Subcutaneous abdominal adipose tissue (tissue), 5 donors: ENCODE results near the gene CUL1.

Source experiments
- H3K27ac ChIP-seq: one replicate; pipeline ENCODE4 v1.7.0; 2013; ENCODE audit warnings: low read depth, mild to moderate bottlenecking, inconsistent platforms, low read length, moderate library complexity
- H3K27me3 ChIP-seq, 5 donors: one replicate each; pipeline ENCODE4 v1.7.0; 2013; ENCODE audit warnings: low read length in 5 of 5, inconsistent platforms in 1 of 5; ENCODE audit not compliant: control insufficient read depth in 5 of 5, insufficient read depth in 4 of 5
- H3K36me3 ChIP-seq, 5 donors: one replicate each; pipeline ENCODE4 v1.7.0; 2013; ENCODE audit warnings: low read length in 5 of 5; ENCODE audit not compliant: control insufficient read depth in 5 of 5, insufficient read depth in 5 of 5
- H3K4me1 ChIP-seq, 5 donors: one replicate each; pipeline ENCODE4 v1.7.0; 2013; ENCODE audit warnings: low read length in 5 of 5, mild to moderate bottlenecking in 3 of 5, moderate library complexity in 1 of 5; ENCODE audit not compliant: control insufficient read depth in 5 of 5, insufficient read depth in 5 of 5
- H3K4me3 ChIP-seq, 5 donors: one replicate each; pipeline ENCODE4 v1.7.0; 2013; ENCODE audit warnings: low read length in 5 of 5, low read depth in 1 of 5
- H3K9ac ChIP-seq, 5 donors: one replicate each; pipeline ENCODE4 v1.7.0; 2013; ENCODE audit warnings: low read length in 5 of 5, mild to moderate bottlenecking in 4 of 5, moderate library complexity in 3 of 5
- H3K9me3 ChIP-seq, 5 donors: one replicate each; pipeline ENCODE4 v1.7.0; 2013; ENCODE audit warnings: low read length in 5 of 5; ENCODE audit not compliant: control insufficient read depth in 5 of 5
- donor health status: healthy.
- donor health status: healthy.
- donor health status: healthy.
- donor health status: healthy.
- donor health status: healthy.

CUL1 gene

DNA sequence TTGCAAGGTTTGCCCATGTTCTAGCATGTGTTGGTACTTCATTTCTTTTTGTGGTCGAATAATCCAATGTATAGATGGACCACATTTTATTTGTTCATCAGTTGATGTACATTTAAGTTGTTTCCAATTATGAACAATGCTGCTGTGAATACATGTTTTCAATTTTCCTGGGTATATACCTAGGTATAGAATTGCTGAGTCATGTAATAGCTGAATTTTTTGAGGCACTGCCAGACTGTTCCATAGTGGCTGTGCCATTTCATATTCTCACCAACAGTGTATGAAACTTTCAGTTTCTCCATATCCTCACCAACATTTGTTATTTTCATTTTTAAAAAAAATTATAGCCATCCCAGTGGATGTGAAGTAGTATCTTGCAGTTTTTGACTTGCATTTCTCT, 94.9 kb downstream of the CUL1 start:
- Histone ChIP-seq H3K27me3 (no peaks in the 10 kb centered on the region), H3K9ac (no peak overlapping the region), H3K36me3 (peaks cover 41 to 87% (median 83%) of the 10 kb centered on the region in 5 donors), H3K9me3 (no peaks in the 10 kb centered on the region), H3K4me3 (no peak overlapping the region), H3K4me1 (no peaks in the 10 kb centered on the region), H3K27ac (no peak overlapping the region)

DNA sequence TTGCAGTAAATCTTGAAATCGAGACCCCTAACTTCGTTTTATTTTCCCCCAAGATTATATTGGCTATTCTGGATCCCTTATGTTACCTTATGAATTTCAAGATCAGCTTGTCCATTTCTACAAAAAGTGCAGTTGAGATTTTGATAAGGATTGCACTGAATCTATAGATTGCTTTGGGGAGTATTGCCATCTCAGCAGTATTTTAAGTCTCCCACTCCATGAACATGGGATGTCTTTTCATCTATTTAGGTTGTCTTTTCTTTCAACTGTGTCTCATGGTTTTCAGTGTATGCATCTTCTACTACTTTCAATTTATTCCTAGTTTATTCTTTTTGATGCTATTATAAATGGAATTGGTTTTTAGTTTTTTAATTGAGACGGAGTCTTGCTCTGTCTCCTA, 95.8 kb downstream of the CUL1 start:
- Histone ChIP-seq H3K36me3 (peaks cover 48 to 87% (median 83%) of the 10 kb centered on the region in 5 donors), H3K27ac (no peak overlapping the region), H3K4me1 (no peaks in the 10 kb centered on the region), H3K9me3 (no peaks in the 10 kb centered on the region), H3K27me3 (no peaks in the 10 kb centered on the region), H3K9ac (no peak overlapping the region), H3K4me3 (no peak overlapping the region)

DNA sequence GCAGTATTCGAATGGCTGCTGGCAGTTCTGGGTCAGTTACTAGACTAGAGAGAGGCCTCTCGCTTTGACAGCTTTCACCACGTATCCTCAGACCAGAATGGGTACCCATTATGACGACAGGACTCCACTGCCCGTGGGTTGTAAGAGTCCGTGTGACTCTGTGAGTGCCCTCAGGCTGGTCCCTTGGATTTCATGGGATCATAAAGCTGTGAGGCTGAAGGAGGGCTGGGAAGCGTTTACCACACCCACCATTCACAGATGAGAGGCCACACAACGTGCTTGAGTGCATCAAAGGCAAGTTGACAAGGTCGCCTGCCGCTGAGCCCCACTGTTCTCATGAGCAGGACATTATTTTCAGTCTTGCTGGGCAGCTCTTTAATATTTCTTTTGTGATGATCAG, 98.1 kb downstream of the CUL1 start:
- H3K4me1 ChIP-seq, result no peaks in the 10 kb centered on the region
- peaks cover 38 to 87% (median 84%) of the 10 kb centered on the region in 5 donors for H3K36me3 ChIP-seq
- H3K4me3 ChIP-seq, result no peak overlapping the region
- no peaks in the 10 kb centered on the region for H3K9me3 ChIP-seq
- no peak overlapping the region for H3K9ac ChIP-seq
- no peak overlapping the region for H3K27ac ChIP-seq
- no peaks in the 10 kb centered on the region for H3K27me3 ChIP-seq

DNA sequence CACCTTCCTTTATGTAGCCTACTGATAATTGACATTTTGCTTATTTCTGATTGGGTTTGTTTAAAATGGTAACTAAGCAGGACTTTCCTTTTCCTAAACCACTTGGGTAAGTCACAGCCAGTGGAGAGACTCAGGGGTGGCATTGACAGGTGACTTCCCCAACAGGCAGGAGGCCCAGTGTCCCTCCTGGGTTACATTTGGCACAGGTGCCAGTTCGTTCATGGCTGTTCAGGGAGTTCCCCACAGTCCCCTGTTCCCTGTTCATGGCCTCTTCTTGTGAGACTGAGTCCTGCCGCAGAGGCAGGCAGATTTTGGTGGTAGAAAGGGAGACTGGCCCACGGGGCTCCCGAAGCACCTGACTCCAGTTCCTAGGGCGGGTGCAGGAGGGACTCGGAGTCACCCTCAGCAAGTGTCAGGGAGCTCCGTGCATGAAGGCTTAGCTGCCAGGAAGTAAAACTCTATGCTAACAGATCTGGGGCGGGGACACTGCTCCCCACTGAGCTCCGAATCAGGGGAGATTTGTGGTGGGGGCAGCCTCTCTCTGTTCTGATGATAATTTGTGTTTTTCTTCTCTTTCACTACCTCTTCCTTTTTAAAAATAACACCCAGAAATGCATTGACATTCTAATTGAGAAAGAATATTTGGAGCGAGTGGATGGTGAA, 101.3 kb downstream of the CUL1 start:
- Histone ChIP-seq H3K27ac (no peak overlapping the region), H3K27me3 (no peaks in the 10 kb centered on the region), H3K36me3 (peaks cover 19 to 78% (median 69%) of the 10 kb centered on the region in 5 donors), H3K4me1 (no peaks in the 10 kb centered on the region), H3K4me3 (no peak overlapping the region), H3K9me3 (no peaks in the 10 kb centered on the region), H3K9ac (no peak overlapping the region)

- Histone ChIP-seq H3K27ac (no peak overlapping the region), H3K27me3 (no peaks in the 10 kb centered on the region), H3K4me1 (no peaks in the 10 kb centered on the region), H3K9ac (no peak overlapping the region), H3K4me3 (no peak overlapping the region), H3K36me3 (peaks cover 19 to 76% (median 67%) of the 10 kb centered on the region in 5 donors), H3K9me3 (no peaks in the 10 kb centered on the region)
Observed at GRCh38 chr7:148800677-148801076, 102.0 kb downstream of the CUL1 start.

DNA sequence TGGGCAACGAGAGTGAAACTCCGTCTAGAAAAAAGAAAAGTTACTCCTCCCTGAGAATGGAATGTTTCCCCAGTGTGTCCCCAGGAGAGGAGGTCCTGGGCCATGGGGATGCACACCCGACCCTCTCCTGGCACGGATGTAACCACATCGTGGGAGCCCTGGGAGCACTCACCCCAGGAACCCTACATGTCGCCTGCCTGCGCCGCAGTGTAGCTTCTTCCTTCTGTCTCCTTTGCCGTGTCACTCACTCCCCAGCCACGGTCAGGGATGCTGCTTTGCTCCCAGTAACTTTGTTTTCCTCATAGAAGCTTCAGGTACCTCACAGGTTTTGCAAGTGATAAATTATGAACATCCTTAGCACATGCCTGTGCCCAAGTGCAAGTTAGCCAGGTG, 103.4 kb downstream of the CUL1 start:
- H3K36me3 ChIP-seq, result peaks cover 16 to 65% (median 64%) of the 10 kb centered on the region in 5 donors
- H3K4me1 ChIP-seq, result no peaks in the 10 kb centered on the region
- H3K9me3 ChIP-seq, result no peaks in the 10 kb centered on the region
- no peaks in the 10 kb centered on the region for H3K27me3 ChIP-seq
- H3K27ac ChIP-seq, result no peak overlapping the region
- no peak overlapping the region for H3K9ac ChIP-seq
- no peak overlapping the region for H3K4me3 ChIP-seq

DNA sequence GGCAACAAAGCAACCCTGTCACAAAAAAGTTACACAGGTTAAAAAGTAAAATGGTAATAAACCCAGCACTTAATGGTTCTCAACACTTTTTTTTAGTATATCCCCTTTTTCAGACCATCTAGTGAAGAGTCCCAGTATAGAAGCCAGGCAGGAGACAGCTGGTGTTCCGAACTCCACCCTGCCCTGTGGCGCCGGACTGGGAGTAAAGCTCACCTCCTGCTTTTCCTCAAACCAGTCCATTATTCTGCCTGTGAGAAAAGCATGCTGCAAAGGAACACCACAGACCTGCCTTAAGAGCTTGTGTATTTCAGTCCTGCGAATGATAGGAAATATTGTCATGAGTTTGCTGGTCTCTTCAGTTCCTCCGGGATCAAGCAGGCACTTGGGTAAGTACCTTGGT, 104.4 kb downstream of the CUL1 start:
- Histone ChIP-seq H3K27me3 (no peaks in the 10 kb centered on the region), H3K27ac (no peak overlapping the region), H3K9ac (no peak overlapping the region), H3K9me3 (no peaks in the 10 kb centered on the region), H3K4me1 (no peaks in the 10 kb centered on the region), H3K36me3 (peaks cover 14 to 63% (median 56%) of the 10 kb centered on the region in 5 donors), H3K4me3 (no peak overlapping the region)

GRCh38 chr7:148804343-148805235, 105.9 kb downstream of the CUL1 start:
- H3K36me3 ChIP-seq, result peaks cover 7 to 50% (median 45%) of the 10 kb centered on the region in 5 donors
- no peak overlapping the region for H3K4me3 ChIP-seq
- H3K27me3 ChIP-seq, result no peaks in the 10 kb centered on the region
- no peak overlapping the region for H3K9ac ChIP-seq
- no peaks in the 10 kb centered on the region for H3K4me1 ChIP-seq
- no peaks in the 10 kb centered on the region for H3K9me3 ChIP-seq
- no peak overlapping the region for H3K27ac ChIP-seq

DNA sequence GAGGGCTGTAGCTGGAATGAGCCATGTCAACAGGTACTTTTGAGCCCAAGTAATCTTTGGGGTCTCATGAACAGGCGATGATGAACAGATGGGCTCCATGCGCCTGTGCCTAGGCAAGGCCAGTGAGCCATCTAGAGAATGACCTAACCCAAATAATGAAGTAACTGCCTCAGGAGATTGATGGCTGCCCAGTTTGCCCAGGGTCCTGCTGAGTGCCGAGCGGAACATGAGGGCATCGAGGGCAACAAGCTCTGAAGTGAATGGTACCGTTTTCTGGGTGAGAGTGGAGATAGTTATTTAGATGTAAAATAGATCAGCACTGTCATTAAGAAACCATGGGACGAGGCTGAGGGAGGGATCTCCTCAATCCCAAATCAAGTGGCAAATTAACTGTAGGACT, 107.5 kb downstream of the CUL1 start:
- Histone ChIP-seq H3K36me3 (peaks cover 5 to 34% (median 29%) of the 10 kb centered on the region in 5 donors), H3K4me1 (peaks cover 0 to 5% (median 0%) of the 10 kb centered on the region in 5 donors), H3K9me3 (no peaks in the 10 kb centered on the region), H3K9ac (no peak overlapping the region), H3K27me3 (no peaks in the 10 kb centered on the region), H3K27ac (no peak overlapping the region), H3K4me3 (no peak overlapping the region)

DNA sequence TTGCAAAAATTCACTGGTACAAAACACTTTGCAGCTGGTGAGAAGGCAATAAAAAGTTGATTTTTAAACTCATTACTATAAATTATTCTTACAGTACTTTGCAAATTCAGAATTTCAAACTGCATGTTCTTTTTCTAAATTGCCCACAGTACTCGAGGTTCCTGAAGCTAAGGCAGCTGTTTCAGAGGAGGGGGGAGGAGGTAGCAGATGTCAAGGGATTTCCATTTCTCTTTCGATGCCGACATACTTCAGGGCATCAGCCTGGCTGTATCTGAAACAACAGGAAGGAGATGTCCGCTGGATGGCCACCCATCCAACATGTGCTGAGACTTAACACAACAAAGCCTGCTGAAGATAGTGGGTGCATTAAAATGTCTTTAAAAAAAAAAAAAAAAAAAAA, 108.7 kb downstream of the CUL1 start:
- H3K27me3 ChIP-seq, result no peaks in the 10 kb centered on the region
- peaks cover 0 to 5% (median 0%) of the 10 kb centered on the region in 5 donors for H3K4me1 ChIP-seq
- H3K9me3 ChIP-seq, result no peaks in the 10 kb centered on the region
- no peak overlapping the region for H3K27ac ChIP-seq
- H3K4me3 ChIP-seq, result no peak overlapping the region
- H3K36me3 ChIP-seq, result peaks cover 5 to 27% (median 17%) of the 10 kb centered on the region in 5 donors
- H3K9ac ChIP-seq, result no peak overlapping the region
